Retinal pigment epithelial cell (primary cell): Measurements from ENCODE around the gene ABCC8.

Experiments used
- DNase-seq: peaks from one replicate; pipeline ENCODE4 v3.0.0-alpha.2; 2010; ENCODE audit warnings: low read depth
- H3K4me3 ChIP-seq: 2 replicates; pipeline ENCODE4 v1.5.1; 2011; ENCODE audit warnings: mild to moderate bottlenecking, low read length, control low read depth, moderate library complexity
- TF ChIP-seq, protein P1 (sequence below): conservative IDR thresholded peaks from 2 replicates; pipeline ENCODE4 v1.5.1; 2011; ENCODE audit warnings: low read depth, low read length, control low read depth, inconsistent platforms

The ABCC8 gene

GRCh38 chr11:17397311-17398002 is 79.2 kb downstream of the ABCC8 start:
- H3K4me3 ChIP-seq = no peak overlapping the region
- no peak for DNase-seq
- TF ChIP-seq, protein P1, sequence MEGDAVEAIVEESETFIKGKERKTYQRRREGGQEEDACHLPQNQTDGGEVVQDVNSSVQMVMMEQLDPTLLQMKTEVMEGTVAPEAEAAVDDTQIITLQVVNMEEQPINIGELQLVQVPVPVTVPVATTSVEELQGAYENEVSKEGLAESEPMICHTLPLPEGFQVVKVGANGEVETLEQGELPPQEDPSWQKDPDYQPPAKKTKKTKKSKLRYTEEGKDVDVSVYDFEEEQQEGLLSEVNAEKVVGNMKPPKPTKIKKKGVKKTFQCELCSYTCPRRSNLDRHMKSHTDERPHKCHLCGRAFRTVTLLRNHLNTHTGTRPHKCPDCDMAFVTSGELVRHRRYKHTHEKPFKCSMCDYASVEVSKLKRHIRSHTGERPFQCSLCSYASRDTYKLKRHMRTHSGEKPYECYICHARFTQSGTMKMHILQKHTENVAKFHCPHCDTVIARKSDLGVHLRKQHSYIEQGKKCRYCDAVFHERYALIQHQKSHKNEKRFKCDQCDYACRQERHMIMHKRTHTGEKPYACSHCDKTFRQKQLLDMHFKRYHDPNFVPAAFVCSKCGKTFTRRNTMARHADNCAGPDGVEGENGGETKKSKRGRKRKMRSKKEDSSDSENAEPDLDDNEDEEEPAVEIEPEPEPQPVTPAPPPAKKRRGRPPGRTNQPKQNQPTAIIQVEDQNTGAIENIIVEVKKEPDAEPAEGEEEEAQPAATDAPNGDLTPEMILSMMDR = no peak

DNA sequence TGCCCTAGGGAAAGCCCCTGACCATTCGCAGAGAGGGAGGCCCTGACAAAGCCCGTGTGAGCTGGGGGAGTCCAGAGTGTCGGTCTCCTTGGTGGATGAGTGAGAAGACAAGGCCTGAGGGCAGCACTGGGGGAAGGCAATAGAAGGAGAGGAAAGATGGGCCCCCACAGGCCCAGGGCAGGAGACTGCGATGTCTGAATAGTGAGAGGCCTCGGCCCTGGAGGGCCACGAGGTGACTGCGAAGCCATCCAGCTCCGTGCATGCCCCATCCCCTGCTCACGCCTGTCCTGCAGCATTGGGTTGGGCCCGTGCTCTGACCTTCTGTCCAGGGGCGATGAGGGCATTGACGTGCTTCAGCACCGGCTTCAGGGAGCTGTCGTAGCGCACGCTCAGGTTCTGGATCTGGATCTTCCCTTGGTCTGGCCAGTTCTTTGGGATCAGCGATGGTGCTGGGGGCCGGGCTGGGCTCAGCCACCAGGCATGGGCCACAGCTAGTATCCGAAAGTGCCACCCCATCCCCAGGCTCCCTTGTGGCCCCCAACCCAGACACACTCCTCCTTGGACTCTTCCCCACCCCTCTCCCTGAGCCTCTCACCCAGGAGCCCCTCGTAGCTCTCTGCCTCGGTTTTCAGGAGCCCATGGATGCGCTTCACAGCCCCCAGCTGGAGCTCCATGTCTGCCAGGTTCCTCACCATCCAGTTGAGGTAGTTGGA is 79.9 kb downstream of the ABCC8 start:
- no peak for DNase-seq
- TF ChIP-seq, protein P1 = no peak

GRCh38 chr11:17395978-17396377 is 80.7 kb downstream of the ABCC8 start:
- TF ChIP-seq, protein P1 = no peak
- H3K4me3 ChIP-seq = no peak overlapping the region
- DNase-seq = no peak

More for the DNA sequence above, 79.9 kb downstream of the ABCC8 start:
- no peak overlapping the region for H3K4me3 ChIP-seq

DNA sequence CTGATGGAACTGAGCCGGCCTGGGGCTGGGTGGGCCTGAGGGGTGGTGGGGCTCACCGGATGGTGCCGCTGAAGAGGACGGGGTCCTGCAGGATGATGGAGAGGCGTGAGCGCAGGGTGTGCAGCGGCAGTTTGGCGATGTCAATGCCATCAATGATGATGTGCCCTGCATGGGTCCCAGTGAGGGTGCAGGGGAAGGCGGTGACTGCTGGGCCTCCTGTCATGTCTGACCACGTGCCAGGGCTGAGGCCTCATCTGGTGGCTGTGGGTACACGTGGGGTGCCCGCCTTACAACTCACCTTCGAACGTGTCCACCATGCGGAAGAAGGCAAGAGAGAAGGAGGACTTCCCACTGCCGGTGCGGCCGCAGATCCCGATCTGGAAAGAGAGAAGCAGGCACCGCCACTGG is 81.1 kb downstream of the ABCC8 start:
- TF ChIP-seq, protein P1 = no peak
- DNase-seq = no peak

DNA sequence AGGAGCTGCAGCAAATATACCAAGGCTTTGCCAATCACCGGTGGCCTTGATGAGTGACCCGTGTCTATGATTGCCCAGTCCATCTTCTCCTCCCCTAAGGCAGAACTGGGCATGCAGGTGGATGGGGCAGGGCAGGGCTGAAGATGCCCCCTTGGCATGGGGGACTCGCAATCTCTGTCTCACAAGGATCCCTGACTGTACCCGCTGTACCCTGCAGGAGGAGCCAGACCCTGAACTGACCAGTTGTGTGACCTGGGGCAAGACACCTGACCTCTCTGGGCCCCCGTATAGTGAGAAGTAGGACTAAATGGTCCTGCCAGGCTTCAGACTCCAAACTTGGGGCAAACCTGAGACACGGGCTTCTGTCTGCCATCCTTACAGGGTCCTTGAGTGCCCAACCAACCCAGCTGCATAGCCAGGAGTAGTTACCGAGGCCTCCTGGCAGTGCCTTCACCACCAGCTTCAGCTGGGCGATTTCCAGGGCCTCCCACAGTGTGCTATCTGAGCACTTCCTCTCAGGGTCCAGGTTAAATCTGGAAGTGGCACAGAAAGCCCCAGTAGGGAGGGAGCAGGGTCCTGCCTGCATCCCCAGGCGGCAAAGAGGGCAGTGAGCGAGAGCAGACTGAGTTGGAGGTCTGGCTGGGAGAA is 81.8 kb downstream of the ABCC8 start:
- H3K4me3 ChIP-seq = no peak overlapping the region
- TF ChIP-seq, protein P1 = no peak
- no peak for DNase-seq

More for the DNA sequence above, 81.1 kb downstream of the ABCC8 start:
- no peak overlapping the region for H3K4me3 ChIP-seq

- TF ChIP-seq, protein P1 = no peak
- no peak overlapping the region for H3K4me3 ChIP-seq
- no peak for DNase-seq
Observed at GRCh38 chr11:17393472-17393871, 83.2 kb downstream of the ABCC8 start.
